GM18909 (cell line): ENCODE results near the gene DPP9.
"Not testable (repeated sequence)": the region's sequence is repeated elsewhere in the genome, so short reads cannot be mapped to it uniquely, and the experiment has no call there.

Experiments
- ATAC-seq: cut with Tn5 transposase; IDR thresholded peaks from one replicate; pipeline ENCODE4 v1.9.1; 2021; ENCODE audit warnings: mild to moderate bottlenecking; ENCODE audit not compliant: unreplicated experiment, poor library complexity

Gene DPP9

DNA sequence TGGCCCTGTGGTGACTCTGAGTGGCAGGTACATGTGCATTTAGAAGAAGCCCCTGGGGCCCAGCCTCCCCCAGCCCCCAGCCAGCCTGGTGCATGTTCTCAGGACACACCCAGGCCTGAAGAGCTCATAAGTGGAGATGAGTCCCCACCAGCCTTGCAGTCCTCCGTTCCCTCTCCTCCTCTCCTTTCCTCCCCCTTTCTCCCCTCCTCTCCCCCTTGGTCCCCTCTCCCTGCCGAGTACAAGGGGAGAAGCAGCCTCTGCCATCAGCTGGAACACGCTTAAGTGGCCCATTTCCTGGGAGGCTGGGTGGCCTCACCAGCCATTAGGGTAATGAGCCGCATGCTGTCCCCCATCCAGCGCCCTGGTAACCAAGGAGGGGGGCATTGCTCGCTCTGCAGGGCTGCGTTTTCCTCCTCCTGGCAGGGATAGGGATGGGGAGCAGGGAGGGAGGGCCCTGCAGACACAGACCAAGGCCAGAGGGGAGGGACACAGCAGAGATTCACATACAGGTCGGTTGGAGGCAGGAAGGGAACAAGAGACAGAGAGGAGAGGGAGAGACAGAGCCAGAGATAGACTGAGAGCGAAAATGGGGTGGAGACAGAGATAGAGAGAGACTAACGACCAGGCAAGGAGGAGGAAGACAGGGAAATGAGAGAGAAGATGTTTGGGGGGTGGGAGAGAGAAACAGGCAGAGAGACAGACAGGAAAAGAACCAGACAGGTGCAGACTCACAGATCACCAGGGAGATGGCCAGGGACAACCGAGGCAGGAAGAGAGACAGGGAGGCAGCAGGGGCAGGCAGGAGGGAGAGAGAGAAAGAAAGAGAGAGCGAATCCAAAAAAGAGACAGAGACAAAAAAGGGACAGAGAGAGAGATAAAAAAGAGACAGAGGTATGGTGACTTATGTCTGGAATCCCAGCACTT, 19.3 kb upstream of the DPP9 start:
- ATAC-seq, result no peak

DNA sequence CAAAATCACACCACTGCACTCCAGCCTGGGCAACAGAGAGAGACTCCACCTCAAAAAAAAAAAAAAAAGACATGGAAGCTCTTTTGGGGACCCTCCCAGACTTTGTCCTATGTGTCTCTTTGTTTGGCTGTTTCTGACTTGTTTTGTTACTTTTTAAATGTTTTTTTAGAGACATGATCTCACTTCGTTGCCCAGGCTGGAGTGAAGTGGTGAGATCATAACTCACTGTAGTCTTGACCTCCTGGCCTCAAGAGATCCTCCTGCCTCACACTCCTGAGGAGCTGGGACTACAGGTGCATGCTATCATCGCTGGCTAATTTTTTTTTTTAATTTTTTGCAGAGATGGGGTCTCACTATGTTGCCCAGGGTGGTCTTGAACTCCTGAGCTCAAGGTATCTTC, 16.4 kb upstream of the DPP9 start:
- ATAC-seq, result no peak

DNA sequence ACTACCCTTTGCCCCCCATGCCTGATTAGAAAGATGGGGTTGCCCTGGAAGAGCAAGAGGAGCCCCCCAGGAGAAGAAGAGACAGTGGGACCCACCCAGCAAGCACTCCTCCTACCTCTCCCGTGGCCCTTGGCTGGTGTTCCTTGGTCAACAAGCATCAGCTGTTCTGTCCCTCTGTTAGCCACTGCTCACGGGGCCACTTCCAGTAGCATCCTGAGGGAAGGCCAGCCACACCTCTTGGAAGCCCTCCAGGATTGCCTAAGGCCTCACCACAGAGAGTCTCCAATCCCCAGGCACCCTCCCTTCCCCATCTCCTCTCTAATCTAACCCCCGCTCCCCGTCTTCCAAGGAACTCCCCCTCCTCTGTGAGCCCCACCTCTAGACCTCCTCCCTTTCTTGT, 15.1 kb upstream of the DPP9 start:
- no peak for ATAC-seq

DNA sequence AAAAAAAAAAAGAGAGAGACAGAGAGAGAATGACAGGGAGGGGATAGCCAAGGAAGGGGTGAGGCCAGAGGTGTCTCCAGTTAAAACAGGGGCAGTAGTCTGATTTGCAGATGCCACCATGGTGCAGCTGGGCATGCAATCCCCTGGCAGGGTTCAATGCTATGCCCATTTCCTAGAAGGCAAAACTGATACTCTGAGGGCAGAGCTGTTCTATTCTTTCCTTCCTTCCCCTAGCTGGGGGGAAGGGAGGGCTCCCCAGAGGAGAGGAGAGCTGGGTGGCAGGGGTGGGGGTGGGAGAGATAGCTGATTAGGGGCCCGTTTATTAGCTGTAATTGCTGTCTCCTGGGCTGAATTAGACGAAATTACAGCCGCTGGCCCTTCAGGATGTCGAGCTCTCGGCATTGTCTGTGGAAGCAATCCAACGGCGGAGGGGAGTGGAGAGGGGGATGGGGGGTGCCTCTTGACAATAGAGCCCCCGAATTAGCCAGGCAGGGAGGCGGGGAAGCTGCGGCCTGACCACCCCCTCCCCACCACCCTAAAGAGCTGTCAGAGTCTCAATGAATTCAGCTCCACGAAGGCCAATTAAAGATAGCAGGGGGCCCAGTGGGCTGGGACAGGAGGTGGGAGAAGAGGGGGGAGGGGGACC, 14.4 kb upstream of the DPP9 start:
- ATAC-seq, result no peak

DNA sequence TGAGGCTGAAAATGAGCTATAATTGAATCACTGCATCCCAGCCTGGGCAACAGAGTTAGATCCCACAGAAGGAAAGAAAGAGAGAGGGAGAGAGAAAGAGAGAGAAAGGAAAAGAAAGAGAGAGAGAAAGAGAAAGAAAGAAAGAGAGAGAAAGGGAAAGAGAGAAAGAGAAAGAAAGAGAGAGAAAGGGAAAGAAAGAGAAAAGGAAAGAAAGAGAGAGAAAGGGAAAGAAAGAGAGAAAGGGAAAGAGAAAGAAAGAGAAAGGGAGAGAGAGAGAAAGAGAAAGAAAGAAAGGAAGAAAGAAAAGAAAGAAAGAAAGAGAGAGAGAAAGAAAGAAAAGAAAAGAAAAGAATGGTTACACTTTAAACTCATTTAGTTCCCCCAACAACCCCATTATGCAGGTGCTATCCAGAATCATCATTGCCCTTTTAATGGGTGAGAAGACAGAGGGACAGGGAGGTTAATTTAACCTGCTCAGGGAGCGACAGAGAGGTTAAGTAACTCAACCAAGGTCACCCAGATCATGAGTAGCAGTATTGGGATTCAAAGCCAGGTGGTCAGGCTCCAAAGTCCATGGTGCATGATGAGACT, 10.2 kb upstream of the DPP9 start:
- no peak for ATAC-seq

DNA sequence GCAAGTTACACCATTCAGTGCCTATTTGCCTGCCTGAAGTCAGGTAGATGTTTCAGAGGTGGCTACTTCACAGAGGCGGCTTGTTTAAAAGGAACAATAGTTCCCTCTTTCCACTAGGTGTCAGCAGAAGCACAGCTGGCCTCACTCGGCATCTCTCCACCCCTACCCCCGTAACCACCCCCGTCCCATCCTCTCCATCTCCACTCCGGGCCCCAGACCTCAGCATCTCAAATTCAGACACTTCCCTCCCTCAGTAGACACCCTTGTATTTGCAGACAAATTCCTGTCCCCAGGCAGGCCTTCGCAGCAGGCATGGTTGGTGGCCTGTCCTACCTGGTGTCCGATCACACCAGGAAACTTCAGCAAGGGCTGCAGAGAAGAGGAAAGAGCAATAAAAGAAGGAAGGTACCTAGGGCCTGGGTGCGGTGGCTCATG, 9.1 kb upstream of the DPP9 start:
- no peak for ATAC-seq

DNA sequence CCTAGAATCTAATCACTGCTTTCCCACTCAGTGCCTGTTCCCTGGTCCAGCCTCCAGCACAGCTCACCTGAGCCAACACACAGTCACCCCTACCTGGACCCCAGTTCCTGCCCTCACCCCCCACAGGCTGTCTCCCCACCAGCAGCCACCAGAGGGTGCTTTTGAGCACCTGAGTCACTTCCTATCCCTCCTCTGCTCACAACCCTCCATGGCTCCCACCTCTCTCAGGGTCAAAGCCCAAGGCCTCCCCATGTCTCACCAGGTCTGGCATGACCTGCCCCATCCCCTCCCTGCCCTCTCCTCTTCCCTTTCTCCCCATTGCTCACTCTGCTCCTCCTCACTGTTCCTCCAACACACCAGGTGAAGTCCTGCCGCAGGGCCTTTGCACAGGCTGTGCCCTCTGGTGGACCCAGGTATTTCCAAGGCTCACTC, 7.1 kb upstream of the DPP9 start:
- ATAC-seq, result no peak

DNA sequence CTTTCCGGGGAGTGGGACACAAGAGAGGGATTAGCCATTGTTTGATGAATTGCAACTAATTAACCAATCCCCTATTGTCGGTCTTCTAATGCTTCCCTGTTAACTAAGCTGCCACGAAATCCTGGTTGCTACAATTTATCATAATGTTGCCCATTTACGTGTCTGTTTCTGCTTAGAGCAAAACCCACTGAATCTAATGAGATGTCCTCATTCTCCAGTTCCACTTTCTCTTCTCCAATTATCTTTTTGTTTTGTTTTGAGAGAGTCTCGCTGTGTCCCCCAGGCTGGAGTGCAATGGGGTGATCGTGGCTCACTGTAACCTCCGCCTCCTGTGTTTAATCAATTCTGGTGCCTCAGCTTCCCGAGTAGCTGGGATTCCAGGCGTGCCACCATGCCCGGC, 5.2 kb upstream of the DPP9 start:
- no peak for ATAC-seq

DNA sequence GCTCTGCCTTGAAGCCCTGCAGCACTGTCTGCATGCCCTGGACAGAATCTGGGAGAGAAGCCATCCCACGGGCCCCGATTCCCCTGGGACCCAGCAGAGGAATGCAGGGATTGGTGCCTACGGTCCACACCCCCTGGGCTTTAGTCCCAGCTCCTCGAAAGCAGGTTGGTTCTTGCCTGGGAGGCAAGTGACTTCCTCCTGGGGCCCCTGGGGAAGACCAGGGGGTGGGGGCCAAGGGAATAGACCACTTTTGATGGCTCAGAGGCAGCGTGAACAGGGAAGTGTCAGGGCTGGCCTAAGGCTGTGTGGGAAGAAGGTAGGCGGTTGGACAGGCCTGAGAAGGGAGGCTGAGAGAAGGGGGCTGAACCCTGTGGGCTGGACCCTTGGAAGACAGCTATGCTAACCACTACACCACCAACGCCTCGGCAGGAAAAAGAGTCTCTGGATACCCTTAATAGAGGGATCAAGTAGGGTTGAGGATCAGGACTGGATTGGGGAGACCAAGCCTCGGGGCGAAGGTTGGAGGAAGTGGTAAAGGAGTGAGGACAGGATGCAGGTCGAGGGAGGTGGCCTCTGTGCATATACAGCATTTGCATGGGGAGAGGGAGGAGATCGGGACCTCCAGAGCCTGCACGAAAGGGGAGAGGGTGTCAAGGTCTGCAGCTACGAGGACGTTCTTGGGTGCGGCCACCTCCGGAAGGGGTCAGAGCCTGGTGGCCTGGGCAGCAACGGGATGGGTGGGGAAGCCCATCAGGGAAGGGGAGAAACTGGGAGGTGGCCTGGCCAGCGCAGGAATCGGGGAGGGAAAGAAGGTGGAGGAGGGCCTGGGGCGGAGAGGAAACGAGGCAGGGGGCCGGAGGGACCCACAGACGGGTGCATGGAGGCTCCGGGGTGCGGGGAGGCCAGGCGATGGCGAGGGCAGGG, 709 bp downstream of the DPP9 start:
- peak; percentile 7 for ATAC-seq

DNA sequence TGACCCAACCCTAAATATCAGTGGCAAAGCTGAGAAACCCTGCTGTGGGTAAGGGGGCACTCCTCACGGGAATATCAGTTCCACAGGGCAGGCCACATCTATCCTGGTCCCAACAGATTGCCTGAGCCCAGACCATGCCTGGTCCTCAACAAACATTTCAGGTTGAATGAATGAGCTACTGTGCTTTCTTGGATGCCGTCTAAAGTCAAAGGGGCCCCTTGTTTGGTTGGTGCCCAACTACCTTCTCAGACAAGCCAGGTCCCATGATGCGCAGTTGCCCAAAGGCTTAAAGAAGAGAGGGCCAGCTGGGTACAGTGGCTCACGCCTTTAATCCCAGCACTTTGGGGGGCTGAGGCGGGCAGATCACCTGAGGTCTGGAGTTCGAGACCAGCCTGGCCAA, 2.4 kb downstream of the DPP9 start:
- ATAC-seq, result no peak

DNA sequence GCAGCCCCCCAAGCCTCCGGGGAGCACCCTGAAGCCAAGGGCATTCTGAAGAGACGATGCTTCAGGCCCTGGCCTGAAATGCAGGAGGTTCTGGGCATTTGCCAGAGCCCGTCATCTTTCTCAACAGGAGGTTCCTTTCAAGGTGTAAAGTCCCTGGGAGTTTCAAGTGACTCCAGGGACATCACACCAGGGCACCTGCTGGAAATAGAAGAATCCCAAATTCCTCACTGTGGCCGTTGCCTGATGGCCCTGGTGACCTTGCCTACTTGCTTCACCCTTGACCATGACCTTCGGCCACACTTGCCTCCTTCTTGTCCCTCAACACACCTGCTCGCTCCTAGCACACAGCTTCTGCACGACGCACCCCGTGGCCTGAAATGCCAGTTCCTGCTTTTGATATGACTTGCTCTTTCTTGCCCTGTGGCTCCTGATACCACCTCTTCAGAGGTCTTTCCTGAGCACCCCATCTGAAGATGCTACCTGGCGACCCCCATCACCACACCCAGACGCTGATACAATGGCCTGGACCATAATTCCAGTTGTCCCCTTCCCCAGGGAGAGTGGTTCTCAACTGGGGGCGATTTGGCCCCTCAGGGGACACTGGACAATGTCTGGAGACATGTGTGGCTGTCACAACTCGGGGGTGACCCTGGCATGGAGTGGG, 3.5 kb downstream of the DPP9 start:
- ATAC-seq, result no peak

DNA sequence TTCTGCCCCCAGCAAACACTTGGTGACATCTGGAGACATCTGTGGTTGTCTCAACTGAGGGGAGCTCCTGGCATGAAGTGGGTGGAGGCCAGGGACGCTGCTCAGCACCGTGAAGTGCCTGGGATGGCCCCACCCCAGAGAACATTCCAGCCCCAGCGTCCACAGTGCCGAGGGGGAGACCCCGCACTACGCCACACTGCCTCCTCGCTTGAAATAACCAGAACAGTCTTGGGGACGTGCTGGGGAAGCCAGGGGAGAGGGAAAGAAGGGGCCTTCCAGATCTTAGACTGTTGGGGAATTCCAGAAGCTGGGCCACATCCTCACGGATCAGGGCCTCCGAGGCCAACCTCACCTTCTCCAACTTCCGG, 4.2 kb downstream of the DPP9 start:
- ATAC-seq, result no peak

DNA sequence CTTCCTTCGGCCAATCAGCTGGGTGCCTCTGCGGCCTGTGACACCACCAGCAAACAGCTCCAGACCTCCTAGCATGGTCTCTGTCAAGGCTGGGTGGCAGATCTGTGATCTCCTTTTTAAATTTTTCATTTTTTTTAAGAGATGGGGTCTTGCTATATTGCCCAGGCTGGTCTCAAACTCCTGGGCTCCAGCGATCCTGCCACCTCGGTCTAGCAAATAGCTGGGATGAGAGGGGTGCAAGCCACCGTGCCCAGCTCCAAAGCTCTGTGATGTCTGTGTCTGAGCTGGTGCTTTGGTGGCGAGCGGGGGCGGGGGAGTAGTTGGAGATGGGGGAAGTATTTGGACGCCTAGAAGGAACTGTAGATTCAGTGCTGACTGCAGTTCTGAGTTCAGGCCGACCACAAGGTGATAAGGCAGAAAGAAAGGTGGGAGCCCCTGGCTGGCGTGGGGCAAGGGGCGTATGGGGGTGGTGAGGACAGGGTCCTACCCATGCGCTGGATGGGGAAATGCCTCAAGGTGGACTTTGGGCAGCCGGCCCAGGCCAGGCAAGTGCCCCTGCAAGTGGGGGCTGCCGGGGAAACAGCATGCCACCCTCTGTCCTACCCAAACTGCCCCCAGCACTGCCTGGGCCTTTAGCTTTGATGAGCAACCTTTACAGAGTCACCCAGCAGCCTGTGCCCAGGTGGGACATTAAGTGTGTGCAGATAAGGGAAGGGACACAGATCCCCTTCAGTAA, 5.5 kb downstream of the DPP9 start:
- ATAC-seq, result no peak

DNA sequence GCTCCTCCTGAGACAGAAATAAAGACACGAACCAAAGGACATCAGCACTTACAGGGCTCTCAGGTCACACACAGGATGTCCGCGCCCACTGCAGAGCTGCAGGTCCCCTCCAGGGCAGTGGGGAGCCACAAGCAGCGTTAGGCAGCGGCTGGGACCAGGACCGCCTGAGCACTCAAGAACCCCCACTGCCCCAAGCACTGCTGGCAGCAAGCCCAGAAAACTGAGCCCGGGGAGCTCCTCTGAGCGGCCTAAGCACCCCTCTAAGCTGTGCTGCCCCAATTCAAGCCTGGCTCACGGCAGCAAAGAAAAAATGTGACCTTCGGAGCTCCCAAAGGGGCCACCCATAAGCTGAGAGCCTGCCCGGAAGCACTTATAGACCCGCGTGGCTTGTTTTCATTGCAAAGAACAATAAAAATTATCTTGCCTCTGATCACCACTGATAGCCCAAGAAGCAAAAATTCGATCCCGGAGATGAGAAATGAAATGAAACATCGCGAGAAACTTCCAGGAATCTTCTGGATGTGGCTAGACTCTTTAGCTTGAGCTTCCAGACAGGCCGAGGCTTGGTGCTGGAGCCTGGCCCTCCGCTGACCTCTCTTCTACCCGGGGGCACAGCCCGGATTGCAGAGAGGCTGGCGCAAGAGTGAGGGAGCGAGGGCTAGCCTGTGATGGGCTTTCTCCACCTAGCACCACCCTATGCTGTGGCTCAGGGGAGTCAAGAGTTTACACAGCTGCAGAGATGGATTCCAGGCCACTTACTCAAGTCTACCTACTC, 6.3 kb downstream of the DPP9 start:
- no peak for ATAC-seq

DNA sequence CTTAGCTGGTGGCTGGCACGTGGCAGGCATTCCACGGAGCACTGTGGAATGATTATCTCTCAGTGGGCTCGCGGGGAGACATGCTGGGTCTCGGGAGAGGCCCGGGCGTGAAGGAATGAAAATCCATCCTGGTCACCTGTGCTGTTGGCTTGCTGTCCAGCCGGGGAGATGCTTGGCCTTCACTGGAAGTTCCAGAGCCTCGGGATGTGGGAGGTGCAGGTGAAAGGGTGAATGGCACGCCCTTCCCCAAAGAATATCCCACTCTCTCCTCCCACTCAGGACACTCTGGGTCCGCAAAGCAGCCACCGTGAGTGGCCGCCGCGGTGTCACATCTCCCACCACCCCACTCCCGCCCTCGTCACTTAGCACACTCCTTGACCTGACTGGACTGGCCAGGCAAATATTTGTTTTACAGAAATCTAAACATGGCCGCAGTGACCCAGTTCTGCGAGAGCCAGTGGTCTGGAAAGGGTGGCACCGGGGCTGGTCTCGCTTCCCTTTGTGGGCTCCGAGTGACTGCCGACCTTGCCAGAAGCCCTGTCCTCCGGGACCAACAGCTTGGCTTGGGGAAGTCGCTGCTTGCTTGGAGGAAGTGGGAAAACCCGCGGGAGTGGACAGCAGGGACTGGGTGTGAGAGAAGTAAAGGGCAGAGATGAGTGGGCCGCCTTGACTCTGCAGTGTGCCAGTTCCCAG, 8.0 kb downstream of the DPP9 start:
- no peak for ATAC-seq

DNA sequence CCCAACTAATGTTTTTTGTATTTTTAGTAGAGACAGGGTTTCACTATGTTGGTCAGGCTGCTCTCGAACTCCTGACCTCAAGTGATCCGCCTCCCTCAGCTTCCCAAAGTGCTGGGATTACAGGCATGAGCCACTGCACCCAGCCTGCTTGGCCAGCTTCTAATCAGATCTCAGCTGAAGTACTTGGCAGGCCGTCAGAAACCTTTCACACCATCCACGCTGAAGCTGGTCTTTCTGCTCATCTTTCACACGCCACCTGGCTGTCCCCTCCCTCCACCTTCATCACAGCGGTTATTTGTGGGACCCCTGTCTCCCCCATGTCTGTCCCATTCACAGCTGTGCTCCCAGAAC, 8.5 kb downstream of the DPP9 start:
- not testable (repeated sequence) for ATAC-seq

DNA sequence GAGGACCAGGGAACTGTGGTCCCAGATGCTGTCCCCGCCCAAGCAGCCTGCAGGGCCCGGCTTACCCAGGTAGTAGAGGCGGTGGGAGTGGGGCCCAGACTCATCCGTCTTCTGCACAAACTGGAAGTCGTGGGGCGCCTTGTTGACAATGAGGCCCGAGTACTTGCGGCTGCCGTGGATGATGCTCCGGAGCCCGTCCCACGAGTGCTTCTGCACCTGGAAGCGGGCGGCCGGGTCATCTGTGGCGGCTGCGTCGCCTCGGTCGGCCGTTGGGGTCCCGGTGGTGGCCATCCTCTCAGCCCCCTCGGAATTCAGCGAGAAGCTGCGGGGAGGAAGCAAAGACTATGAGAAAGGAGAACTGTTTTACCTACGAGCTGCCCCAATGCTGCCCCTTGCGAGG, 9.6 kb downstream of the DPP9 start:
- no peak for ATAC-seq

DNA sequence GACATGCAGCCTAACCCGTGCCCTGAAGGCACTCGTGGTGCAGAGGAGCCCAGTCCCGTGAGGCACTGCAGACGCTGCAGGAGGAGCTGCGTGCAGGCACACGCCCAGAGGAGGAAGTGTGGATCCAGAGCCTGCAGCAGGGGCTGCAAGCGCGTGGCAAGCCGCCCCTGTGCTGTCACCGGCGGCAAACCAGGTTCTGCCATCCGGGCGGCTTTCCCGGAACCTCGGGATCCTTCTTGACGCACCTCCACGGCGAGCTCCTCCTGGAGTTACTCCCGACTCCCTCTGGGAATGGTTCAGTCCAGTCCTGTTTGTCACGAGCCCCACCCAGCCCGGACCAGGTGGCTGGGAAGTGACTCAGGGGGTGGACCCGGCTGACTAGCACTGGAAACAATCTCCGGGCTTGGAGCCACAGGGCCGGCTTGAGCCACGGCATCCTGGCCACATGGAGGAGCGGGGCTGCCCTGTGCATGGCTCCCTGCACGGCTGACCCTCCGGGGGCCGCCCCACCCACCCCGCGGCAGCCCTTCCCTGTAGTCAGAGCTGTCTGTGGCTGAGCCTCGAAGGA, 10.2 kb downstream of the DPP9 start:
- ATAC-seq, result no peak
